ENCODE data around the gene EML4.

Gene EML4

GRCh38 chr2:42137125-42137841 lies 31.9 kb upstream of the EML4 start:
- DNase-seq (ENCODE audit: low read depth), result no peak

- no peak for DNase-seq (ENCODE audit: low read depth)
Observed at GRCh38 chr2:42138163-42139015, 30.8 kb upstream of the EML4 start.

GRCh38 chr2:42139101-42139500 lies 30.1 kb upstream of the EML4 start:
- no peak for DNase-seq (ENCODE audit: low read depth)

GRCh38 chr2:42140496-42140895 lies 28.7 kb upstream of the EML4 start:
- no peak for DNase-seq (ENCODE audit: low read depth)

GRCh38 chr2:42141687-42142546 lies 27.2 kb upstream of the EML4 start:
- DNase-seq (ENCODE audit: low read depth), result no peak

GRCh38 chr2:42142547-42143184 lies 26.5 kb upstream of the EML4 start:
- no peak for DNase-seq (ENCODE audit: low read depth)

GRCh38 chr2:42147641-42148274 lies 21.4 kb upstream of the EML4 start:
- no peak for DNase-seq (ENCODE audit: low read depth)

- no peak for DNase-seq (ENCODE audit: low read depth)
Observed at GRCh38 chr2:42150159-42150558, 19.0 kb upstream of the EML4 start.

GRCh38 chr2:42153944-42154581 lies 15.1 kb upstream of the EML4 start:
- no peak for DNase-seq (ENCODE audit: low read depth)

- no peak for DNase-seq (ENCODE audit: low read depth)
Observed at GRCh38 chr2:42156721-42157120, 12.4 kb upstream of the EML4 start.

GRCh38 chr2:42161444-42161843 lies 7.7 kb upstream of the EML4 start:
- DNase-seq (ENCODE audit: low read depth), result no peak

- no peak for DNase-seq (ENCODE audit: low read depth)
Observed at GRCh38 chr2:42163444-42164045, 5.6 kb upstream of the EML4 start.

- no peak for DNase-seq (ENCODE audit: low read depth)
Observed at GRCh38 chr2:42164046-42164445, 5.1 kb upstream of the EML4 start.

GRCh38 chr2:42164971-42165370 lies 4.2 kb upstream of the EML4 start:
- DNase-seq (ENCODE audit: low read depth), result no peak

GRCh38 chr2:42167458-42167857 lies 1.7 kb upstream of the EML4 start:
- DNase-seq (ENCODE audit: low read depth), result no peak

- DNase-seq (ENCODE audit: low read depth), result no peak
Observed at GRCh38 chr2:42168459-42169099, 574 bp upstream of the EML4 start.

- no peak for DNase-seq (ENCODE audit: low read depth)
Observed at GRCh38 chr2:42169874-42170521, 845 bp downstream of the EML4 start.

- no peak for DNase-seq (ENCODE audit: low read depth)
Observed at GRCh38 chr2:42170619-42171395, 1.7 kb downstream of the EML4 start.
